GM12874 (cell line): ENCODE measurements around the gene CRABP2.

Experiments used
- TF ChIP-seq, protein P1 (sequence below): IDR thresholded peaks from 2 replicates; pipeline ENCODE4 v1.5.1; 2011; ENCODE audit warnings: low read depth, mild to moderate bottlenecking, control low read depth, low read length, moderate library complexity; ENCODE audit not compliant: insufficient read depth

Gene CRABP2

DNA sequence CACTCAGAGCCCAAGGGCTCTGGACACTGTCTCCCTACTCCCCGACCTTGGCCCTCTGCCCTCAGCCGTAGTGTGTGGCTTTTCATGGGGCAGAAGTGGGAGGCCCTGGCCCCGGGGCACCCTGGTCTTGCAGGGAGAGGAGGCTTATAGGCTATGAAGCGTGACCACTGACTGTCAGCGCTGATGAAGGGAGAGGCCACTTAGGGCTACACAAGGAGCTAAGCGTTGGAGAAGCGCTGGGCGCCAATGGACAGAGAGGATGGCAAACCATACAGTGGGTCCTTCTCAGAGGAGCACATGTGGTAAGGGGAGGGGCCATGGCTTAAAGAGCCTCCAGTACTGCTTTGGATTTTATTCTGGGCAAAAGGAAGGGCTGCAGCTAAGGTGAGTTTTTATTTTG, 7.9 kb downstream of the CRABP2 start:
- TF ChIP-seq, protein P1, sequence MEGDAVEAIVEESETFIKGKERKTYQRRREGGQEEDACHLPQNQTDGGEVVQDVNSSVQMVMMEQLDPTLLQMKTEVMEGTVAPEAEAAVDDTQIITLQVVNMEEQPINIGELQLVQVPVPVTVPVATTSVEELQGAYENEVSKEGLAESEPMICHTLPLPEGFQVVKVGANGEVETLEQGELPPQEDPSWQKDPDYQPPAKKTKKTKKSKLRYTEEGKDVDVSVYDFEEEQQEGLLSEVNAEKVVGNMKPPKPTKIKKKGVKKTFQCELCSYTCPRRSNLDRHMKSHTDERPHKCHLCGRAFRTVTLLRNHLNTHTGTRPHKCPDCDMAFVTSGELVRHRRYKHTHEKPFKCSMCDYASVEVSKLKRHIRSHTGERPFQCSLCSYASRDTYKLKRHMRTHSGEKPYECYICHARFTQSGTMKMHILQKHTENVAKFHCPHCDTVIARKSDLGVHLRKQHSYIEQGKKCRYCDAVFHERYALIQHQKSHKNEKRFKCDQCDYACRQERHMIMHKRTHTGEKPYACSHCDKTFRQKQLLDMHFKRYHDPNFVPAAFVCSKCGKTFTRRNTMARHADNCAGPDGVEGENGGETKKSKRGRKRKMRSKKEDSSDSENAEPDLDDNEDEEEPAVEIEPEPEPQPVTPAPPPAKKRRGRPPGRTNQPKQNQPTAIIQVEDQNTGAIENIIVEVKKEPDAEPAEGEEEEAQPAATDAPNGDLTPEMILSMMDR: no peak

DNA sequence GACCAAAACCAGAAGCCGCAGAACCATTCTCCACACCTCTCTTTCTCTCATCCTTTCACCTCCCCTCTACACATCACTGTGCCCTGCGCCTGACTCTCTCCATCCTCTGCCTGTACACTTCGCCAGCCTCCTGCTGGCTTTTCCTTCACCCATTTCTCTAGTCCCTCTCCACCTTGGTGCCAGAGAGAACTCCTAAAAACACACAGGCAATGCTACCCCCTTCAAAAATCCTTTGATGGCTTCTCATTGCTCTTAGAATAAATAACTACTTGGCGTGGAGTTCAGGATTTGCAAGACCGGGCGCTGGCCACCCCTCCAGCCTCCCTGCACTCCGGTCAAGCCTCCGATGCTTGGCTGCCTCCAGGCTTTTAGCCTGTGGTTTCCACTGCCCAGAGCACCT, 8.6 kb downstream of the CRABP2 start:
- TF ChIP-seq, protein P1: no peak

DNA sequence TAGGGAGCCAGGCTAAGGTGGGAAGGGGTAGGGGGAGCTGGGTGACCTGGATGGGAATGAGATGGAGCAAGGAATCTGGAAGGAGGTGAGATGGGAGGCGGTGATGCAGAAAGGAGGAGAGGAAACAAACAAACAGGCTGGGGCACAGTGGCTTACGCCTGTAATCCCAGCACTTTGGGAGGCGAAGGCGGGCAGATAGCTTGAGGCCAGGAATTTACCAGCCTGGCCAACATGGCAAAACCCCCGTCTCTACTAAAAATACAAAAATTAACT, 10.8 kb downstream of the CRABP2 start:
- TF ChIP-seq, protein P1: no peak

DNA sequence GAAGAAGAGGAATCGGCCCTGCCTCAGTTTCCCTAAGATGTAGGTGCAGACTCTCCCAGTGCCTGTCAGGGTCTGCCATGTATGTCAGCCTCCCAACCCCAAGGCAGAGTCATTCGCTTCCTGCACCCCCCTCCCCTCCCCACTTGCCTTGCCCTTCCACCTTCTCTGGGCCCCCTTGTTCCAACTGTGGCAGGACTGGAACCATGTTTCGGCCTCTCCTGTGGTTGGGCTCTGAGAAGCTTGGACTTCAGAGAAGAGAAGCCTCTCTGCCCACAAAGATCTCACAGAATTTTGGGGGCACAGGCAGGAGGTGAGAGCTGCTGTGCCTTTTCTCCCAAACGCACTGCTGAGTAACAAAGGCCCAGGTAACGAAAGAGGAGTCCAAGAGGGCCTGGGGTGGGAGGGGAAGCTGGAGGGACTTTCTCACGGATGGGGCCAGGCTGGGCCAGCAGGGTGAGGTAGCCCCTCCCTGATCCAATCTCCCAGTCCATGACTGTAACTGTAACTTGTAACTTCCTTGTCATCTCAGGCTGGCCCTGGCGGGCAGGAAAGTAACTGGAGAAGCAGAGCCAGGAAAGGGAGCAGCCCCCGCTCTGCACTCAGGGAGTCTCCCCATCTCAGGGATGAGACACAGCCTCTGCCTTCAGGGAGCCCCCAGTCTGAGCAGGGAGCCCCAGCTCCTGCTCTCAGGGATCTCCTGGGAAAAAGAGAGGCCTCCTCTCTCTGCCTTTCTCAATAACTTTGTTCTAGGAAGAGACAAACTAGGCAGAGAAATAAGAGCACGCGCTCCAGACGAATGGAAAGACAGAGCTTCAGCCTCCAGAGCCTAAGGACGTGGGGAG, 11.3 kb downstream of the CRABP2 start:
- TF ChIP-seq, protein P1: no peak

DNA sequence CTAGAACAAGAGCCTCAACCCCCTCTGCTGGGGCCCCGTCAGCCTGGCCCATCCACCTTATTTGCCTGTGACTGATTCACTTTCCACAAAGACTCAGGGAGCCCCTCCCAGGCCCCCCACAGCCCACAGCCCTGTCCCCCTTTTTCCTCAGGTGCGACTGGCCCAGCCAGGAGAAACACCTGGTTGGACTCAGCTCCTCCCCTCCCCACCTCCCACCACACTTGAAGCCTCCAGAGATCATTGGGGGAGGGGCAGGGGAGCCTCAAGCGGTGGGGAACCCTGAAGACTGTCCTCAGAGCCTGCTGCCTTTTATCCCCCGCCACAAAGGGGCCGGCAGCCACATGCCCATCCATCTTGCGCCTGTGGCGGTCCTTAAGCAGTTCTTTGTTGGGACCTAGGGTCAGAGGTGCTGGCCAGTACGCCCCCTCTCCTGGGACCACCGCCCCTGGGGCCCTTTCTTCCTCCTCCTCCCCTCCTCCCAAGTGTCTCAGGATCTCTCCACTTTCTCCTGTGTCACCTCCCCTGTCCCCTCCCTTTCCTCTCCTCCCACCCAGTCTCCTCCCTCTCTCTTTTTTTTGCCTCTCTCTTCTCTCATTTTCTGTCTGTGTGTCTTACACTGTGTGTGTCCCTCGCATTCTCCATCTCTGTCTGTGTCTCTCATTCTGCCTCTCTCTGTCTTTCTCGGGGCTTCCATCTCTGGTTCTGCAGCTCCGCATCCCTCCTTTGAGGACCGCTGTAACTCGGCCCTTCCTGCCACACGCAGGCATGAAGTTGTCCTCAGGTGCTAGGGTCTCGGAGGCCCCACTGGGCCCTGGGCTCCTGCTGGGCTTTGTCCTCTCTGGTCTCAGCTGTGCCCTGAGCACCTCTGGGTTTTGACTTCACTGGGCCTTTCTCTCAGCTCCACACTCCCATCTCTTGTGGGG, 12.2 kb downstream of the CRABP2 start:
- TF ChIP-seq, protein P1: no peak

DNA sequence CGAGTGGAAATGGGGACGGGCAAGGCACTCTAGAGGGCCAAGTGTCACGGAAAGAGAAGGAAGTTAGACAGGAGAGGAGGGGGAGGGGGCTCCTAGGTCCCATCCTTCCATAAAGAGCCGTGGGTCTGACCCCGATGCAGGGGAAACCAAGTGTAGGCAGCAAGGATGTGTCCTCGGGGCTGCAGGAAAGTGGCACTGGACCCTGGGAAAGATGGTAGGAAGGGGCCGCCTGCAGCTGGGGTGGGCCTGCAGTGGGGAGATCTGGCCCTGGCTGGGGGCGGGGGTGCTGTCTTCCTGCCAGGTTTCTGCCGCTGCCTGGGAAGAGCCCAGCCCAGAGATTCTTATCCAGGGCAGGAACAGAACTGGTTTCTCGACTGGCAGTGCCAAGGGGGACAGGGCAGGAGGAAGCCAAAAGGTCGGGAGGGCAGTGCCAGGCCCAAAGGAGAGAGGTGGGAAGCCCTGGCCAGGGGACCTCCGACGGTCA, 12.9 kb downstream of the CRABP2 start:
- TF ChIP-seq, protein P1: no peak

DNA sequence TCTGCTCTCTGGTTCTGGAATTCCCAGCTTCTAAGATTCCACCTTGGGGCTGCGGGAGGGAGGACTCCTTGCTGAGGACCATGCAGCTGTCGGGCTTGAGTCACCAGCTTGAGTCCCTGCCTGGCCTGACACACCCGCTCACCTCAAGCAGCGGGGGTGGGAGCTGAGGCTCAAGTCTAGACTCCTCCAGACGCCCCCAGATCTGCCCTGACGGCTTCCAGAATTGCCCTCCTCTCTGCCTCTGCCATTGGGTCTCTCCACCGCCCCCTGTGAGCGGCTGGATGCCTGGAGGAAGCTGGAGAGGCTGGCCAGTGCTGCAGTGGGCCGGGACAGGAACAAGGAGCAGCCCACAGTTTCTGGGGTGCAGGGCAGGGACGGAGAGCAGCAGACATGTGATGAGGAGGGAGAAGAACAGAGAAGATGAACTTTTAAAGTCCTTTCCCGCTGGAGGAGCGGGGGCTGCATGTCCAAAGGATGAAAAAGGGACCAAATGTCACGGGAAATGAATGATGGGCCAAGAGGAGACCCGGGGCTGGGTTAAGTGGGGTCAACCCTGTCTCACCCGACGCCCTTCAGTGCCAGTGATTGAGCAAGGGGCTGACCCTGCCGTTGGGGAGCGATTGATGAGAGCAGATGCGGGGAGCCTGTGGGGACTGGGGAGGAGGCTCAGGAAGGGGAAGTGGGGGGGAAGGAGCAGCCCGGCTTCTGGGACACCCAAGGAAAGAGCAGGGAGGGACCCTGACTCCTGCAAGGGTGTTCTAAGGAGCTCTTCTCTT, 13.5 kb downstream of the CRABP2 start:
- TF ChIP-seq, protein P1: no peak
